H1 (cell line): ENCODE measurements around the gene ZNF644. TPM values are rescaled to one million over a fixed set of nuclear protein-coding genes. Genes with fewer than 3 reads are reported as not detected.

ENCODE experiments used
- CTCF ChIA-PET: fragments of 300-600 bp; sonication (Branson Sonifier 250); formaldehyde crosslinking; loops from one replicate; lab custom pipeline; 2021; ENCODE audit not compliant: partially characterized antibody; lab: Charles Lee
- POLR2A ChIA-PET: fragments of 300-600 bp; sonication (Branson Sonifier 250); formaldehyde crosslinking; loops from one replicate; lab custom pipeline; 2021; ENCODE audit warnings: inconsistent platforms; ENCODE audit not compliant: partially characterized antibody; lab: Charles Lee
- DNase-seq, 2 experiments: peaks; one replicate each; pipeline versions ENCODE4 v3.0.0 to v3.0.0-alpha.2; 2010 to 2022; ENCODE audit warnings: low spot score in 2 of 2, low read depth in 1 of 2, mixed read lengths in 1 of 2
- FAIRE-seq: peaks from 2 replicates; lab custom pipeline; 2011; peaks lifted over from hg19 to GRCh38; lab: Jason Lieb, UNC
- H2AFZ ChIP-seq: 2 replicates; pipeline ENCODE4 v1.8.1; 2012; ENCODE audit warnings: low read length, inconsistent platforms
- H2AK5ac ChIP-seq: 2 replicates; pipeline ENCODE4 v1.6.1; 2013; ENCODE audit warnings: low read depth, low read length
- H2BK120ac ChIP-seq: replicated peaks from 2 replicates; pipeline ENCODE3; 2013; ENCODE audit warnings: low read depth, low read length, inconsistent platforms
- H2BK12ac ChIP-seq: 2 replicates; pipeline ENCODE4 v1.6.1; 2013; ENCODE audit warnings: low read depth, low read length
- H2BK15ac ChIP-seq: 2 replicates; pipeline ENCODE4 v1.6.1; 2013; ENCODE audit warnings: low read length
- H2BK20ac ChIP-seq: 2 replicates; pipeline ENCODE4 v1.6.1; 2013; ENCODE audit warnings: low read length
- H2BK5ac ChIP-seq: 2 replicates; pipeline ENCODE4 v1.6.1; 2013; ENCODE audit warnings: low read depth, low read length
- H3K14ac ChIP-seq: 2 replicates; pipeline ENCODE4 v1.6.1; 2013; ENCODE audit warnings: inconsistent platforms; ENCODE audit not compliant: insufficient read length
- H3K18ac ChIP-seq: 2 replicates; pipeline ENCODE4 v1.6.1; 2013; ENCODE audit warnings: low read length; ENCODE audit errors: extremely low read depth
- H3K23ac ChIP-seq: 2 replicates; pipeline ENCODE4 v1.6.1; 2013; ENCODE audit warnings: inconsistent platforms; ENCODE audit not compliant: insufficient read length
- H3K23me2 ChIP-seq: 2 replicates; pipeline ENCODE4 v1.6.1; 2013; ENCODE audit warnings: low read depth, low read length
- H3K27ac ChIP-seq: 2 replicates; pipeline ENCODE4 v1.6.1; 2011; ENCODE audit warnings: low read depth, low read length, inconsistent platforms
- H3K27me3 ChIP-seq, 4 experiments: replicated peaks in 1 of 4; 1 replicate in 1 of 4; 2 replicates in 3 of 4; pipeline versions ENCODE4 v1.6.1 to v1.8.1; 2011 to 2013; ENCODE audit warnings: low read length in 3 of 4, mild to moderate bottlenecking in 3 of 4, inconsistent platforms in 2 of 4, mixed read lengths in 2 of 4, moderate library complexity in 1 of 4; ENCODE audit not compliant: control insufficient read depth in 3 of 4, insufficient read depth in 3 of 4; ENCODE audit errors: extremely low read depth in 1 of 4
- H3K36me3 ChIP-seq, 4 experiments: 2 replicates each; pipeline versions ENCODE4 v1.6.1 to v1.8.1; 2011 to 2013; ENCODE audit warnings: mild to moderate bottlenecking in 4 of 4, low read length in 3 of 4, moderate library complexity in 2 of 4, control low read depth in 1 of 4, inconsistent platforms in 1 of 4; ENCODE audit not compliant: insufficient read depth in 4 of 4, control insufficient read depth in 2 of 4
- H3K4ac ChIP-seq: replicated peaks from 2 replicates; pipeline ENCODE3; 2013; ENCODE audit warnings: low read length, low read depth, mixed read lengths, inconsistent platforms; ENCODE audit not compliant: insufficient read length
- H3K4me1 ChIP-seq, 4 experiments: replicated peaks in 1 of 4; 1 replicate in 1 of 4; 2 replicates in 3 of 4; pipeline versions ENCODE4 v1.6.1 to v1.8.1; 2011 to 2013; ENCODE audit warnings: low read length in 3 of 4, inconsistent platforms in 2 of 4, mixed read lengths in 1 of 4; ENCODE audit not compliant: insufficient read depth in 4 of 4, control insufficient read depth in 3 of 4
- H3K4me2 ChIP-seq, 2 experiments: 2 replicates each; pipeline versions ENCODE4 v1.6.1 to v1.8.1; 2011 to 2013; ENCODE audit warnings: low read depth in 2 of 2, low read length in 2 of 2, control low read depth in 1 of 2, inconsistent platforms in 1 of 2, mild to moderate bottlenecking in 1 of 2; ENCODE audit not compliant: insufficient read depth in 1 of 2
- H3K4me3 ChIP-seq, 4 experiments: fragments of 200-600, 300-600 bp in 1 of 4; sonication (generic), shearing (Covaris generic), sonication (Bioruptor Twin) in 1 of 4; 2 replicates each; pipeline versions ENCODE4 v1.5.1 to v1.8.1; 2011 to 2016; ENCODE audit warnings: low read length in 4 of 4, low read depth in 3 of 4, control low read depth in 2 of 4, inconsistent platforms in 2 of 4, mild to moderate bottlenecking in 2 of 4, mixed read lengths in 1 of 4, moderate library complexity in 1 of 4; ENCODE audit not compliant: insufficient read depth in 2 of 4; ENCODE audit errors: extremely low read depth in 1 of 4
- H3K56ac ChIP-seq: replicated peaks from 2 replicates; pipeline ENCODE3; 2013; ENCODE audit warnings: low read depth, mild to moderate bottlenecking, mixed read lengths, low read length, inconsistent platforms; ENCODE audit not compliant: insufficient read length
- H3K79me1 ChIP-seq: 2 replicates; pipeline ENCODE4 v1.6.1; 2013; ENCODE audit warnings: low read depth, low read length, control low read depth
- H3K79me2 ChIP-seq, 2 experiments: 2 replicates each; pipeline versions ENCODE4 v1.6.1 to v1.8.1; 2012 to 2013; ENCODE audit warnings: low read length in 2 of 2, mild to moderate bottlenecking in 2 of 2, inconsistent platforms in 1 of 2; ENCODE audit not compliant: insufficient read depth in 2 of 2, control insufficient read depth in 1 of 2
- H3K9ac ChIP-seq, 4 experiments: replicated peaks in 1 of 4; 1 replicate in 1 of 4; 2 replicates in 3 of 4; pipeline versions ENCODE4 v1.6.1 to v1.8.1; 2011 to 2013; ENCODE audit warnings: low read depth in 3 of 4, low read length in 3 of 4, control low read depth in 2 of 4, mild to moderate bottlenecking in 2 of 4, moderate library complexity in 2 of 4, inconsistent platforms in 1 of 4; ENCODE audit errors: extremely low read depth in 1 of 4
- H3K9me3 ChIP-seq, 2 experiments: 2 replicates each; pipeline versions ENCODE4 v1.6.1 to v1.8.1; 2012 to 2013; ENCODE audit warnings: mild to moderate bottlenecking in 2 of 2, moderate library complexity in 2 of 2, control low read depth in 1 of 2, inconsistent platforms in 1 of 2, low read depth in 1 of 2, low read length in 1 of 2, mixed read lengths in 1 of 2; ENCODE audit not compliant: insufficient read depth in 2 of 2
- H4K20me1 ChIP-seq, 2 experiments: replicated peaks in 1 of 2; 2 replicates each; pipeline versions ENCODE3 to v1.8.1; 2011 to 2013; ENCODE audit warnings: inconsistent platforms in 2 of 2, low read length in 2 of 2, mild to moderate bottlenecking in 1 of 2; ENCODE audit not compliant: insufficient read depth in 2 of 2, control insufficient read depth in 1 of 2
- H4K5ac ChIP-seq: 2 replicates; pipeline ENCODE4 v1.6.1; 2013; ENCODE audit warnings: low read length, low read depth, mixed read lengths, inconsistent platforms; ENCODE audit not compliant: insufficient read length
- H4K8ac ChIP-seq: 2 replicates; pipeline ENCODE4 v1.8.0; 2013; ENCODE audit warnings: mild to moderate bottlenecking, moderate library complexity, low read length, inconsistent platforms; ENCODE audit not compliant: insufficient read depth; ENCODE audit errors: extremely low read depth
- H4K91ac ChIP-seq: replicated peaks from 2 replicates; pipeline ENCODE3; 2013; ENCODE audit warnings: low read length, mixed read lengths, inconsistent platforms; ENCODE audit not compliant: insufficient read length
- GABPA ChIP-seq: IDR thresholded peaks from 2 replicates; pipeline ENCODE4 v1.6.1; 2011; ENCODE audit warnings: mild to moderate bottlenecking, low read length, moderate library complexity, borderline replicate concordance; ENCODE audit not compliant: insufficient read depth
- JUND ChIP-seq: IDR thresholded peaks from 2 replicates; pipeline ENCODE4 v1.6.1; 2011; ENCODE audit warnings: mild to moderate bottlenecking, improper control_type of control experiment, low read length
- KDM5A ChIP-seq: fragments of 200-600 bp; IDR thresholded peaks from 2 replicates; pipeline ENCODE4 v1.7.1; 2012; ENCODE audit warnings: mild to moderate bottlenecking, low read length, inconsistent platforms, mixed read lengths
- SIN3A ChIP-seq, 2 experiments: IDR thresholded peaks in 1 of 2; conservative IDR thresholded peaks in 1 of 2; 2 replicates each; pipeline ENCODE4 v1.6.1; 2011 to 2012; ENCODE audit warnings: low read length in 2 of 2, improper control_type of control experiment in 1 of 2, low read depth in 1 of 2, mild to moderate bottlenecking in 1 of 2
- SP1 ChIP-seq: IDR thresholded peaks from 2 replicates; pipeline ENCODE4 v1.6.1; 2011; ENCODE audit warnings: low read depth, low read length
- TAF1 ChIP-seq: IDR thresholded peaks from 2 replicates; pipeline ENCODE4 v1.6.1; 2011; ENCODE audit warnings: mild to moderate bottlenecking, low read depth, low read length
- WGBS, 2 experiments: shearing (Covaris generic) in 1 of 2; methylation state at CpG; one replicate each; pipeline versions ENCODE4 v1.1.6 to v1.1.7; 2013 to 2015; ENCODE audit warnings: low lambda C conversion rate in 2 of 2, mixed read lengths in 2 of 2, inconsistent platforms in 1 of 2, low coverage in 1 of 2, missing lambda C conversion rate in 1 of 2; ENCODE audit not compliant: insufficient replicate concordance in 2 of 2, insufficient coverage in 1 of 2, insufficient read length in 1 of 2; ENCODE audit errors: extremely low coverage in 1 of 2, missing lambda C conversion rate in 1 of 2; 5-methylcytosine and 5-hydroxymethylcytosine counted together
- polyA plus RNA-seq, 7 experiments: library from polyadenylated mRNA; depleted of rRNA in 3 of 7; stranded (reverse) in 5 of 7; unstranded in 2 of 7; fragments of >200 nt in 5 of 7; fragments of 200-250 nt in 2 of 7; gene quantifications; 1 replicate in 5 of 7; 2 replicates in 1 of 7; 4 replicates in 1 of 7; pipeline versions ENCODE4 v1.2.1 to v1.2.3, GENCODE V29; 2011 to 2013; ENCODE audit warnings: missing spikeins in 2 of 7, mixed read lengths in 2 of 7
- total RNA-seq: library from RNA; stranded (reverse); fragmentation: NEBNext Ultra II Directional; extraction: Animal tissue kit (Norgen Biotek cat#: 25700); gene quantifications from 2 replicates; pipeline ENCODE4 v1.2.1, GENCODE V29; 2021
- TF ChIP-seq, protein P1 (sequence below): IDR thresholded peaks from 2 replicates; pipeline ENCODE4 v1.6.1; 2011; ENCODE audit warnings: low read length, improper control_type of control experiment

ZNF644 gene
- total and polyA plus RNA-seq, 2 of the 8 experiments (the other 6 are each of a cell fraction or from before 2014, with no cell fraction given): 14.5 to 93.5 TPM

DNA sequence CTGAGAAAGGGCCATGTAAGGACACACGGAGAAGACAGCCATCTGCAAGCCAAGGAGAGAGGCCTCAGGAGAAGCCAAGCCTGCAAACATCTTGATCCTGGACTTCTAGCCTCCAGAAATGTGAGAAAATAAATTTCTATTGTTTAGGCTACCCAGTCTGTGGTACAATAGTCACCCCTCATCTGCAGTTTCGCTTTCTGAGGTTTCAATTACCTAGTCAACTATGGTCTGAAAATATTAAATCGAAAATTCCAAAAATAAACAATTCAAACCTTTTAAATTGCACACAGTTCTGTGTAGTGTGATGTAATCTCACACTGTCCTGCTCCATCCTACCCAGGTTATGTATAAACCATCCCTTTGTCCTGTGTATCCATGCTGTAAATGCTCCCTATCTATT, 52.6 kb downstream of the ZNF644 start:
- Histone ChIP-seq H2BK20ac (no peak overlapping the region), H3K23me2 (no peaks in the 10 kb centered on the region), H2AK5ac (no peak overlapping the region), H2BK12ac (no peak overlapping the region), H3K9me3 (no peaks in the 10 kb centered on the region), H3K4me3 (no peak overlapping the region), H3K56ac (no peak overlapping the region), H2BK5ac (no peak overlapping the region), H3K79me1 (no peaks in the 10 kb centered on the region), H3K14ac (no peak overlapping the region), H4K8ac (no peak overlapping the region), H4K5ac (no peak overlapping the region), H3K4me2 (no peak overlapping the region), H2BK15ac (no peak overlapping the region), H3K79me2 (peaks cover 0 to 85% of the 10 kb centered on the region in 2 experiments; a peak in 3 of 4 replicates), H3K36me3 (peaks cover 0 to 10% (median 0%) of the 10 kb centered on the region in 4 experiments; a peak in 3 of 8 replicates), H3K18ac (no peak overlapping the region), H3K4ac (no peak overlapping the region), H3K23ac (no peak overlapping the region), H2AFZ (no peak overlapping the region), H3K9ac (no peak overlapping the region), H2BK120ac (no peak overlapping the region), H3K27me3 (no peaks in the 10 kb centered on the region), H3K27ac (no peak overlapping the region), H4K20me1 (peaks cover 1 to 2% of the 10 kb centered on the region in 2 experiments), H3K4me1 (peaks cover 2 to 6% (median 6%) of the 10 kb centered on the region in 4 experiments; a peak in 6 of 7 replicates), H4K91ac (no peak overlapping the region)
- FAIRE-seq (no peak), DNase-seq (no peak)
- ChIA-PET POLR2A (no interaction called here), CTCF (no interaction called here)
- WGBS, 2 experiments: 93% methylated on average over 3 of the region's 3 CpGs; no CpG with 5 or more reads in 1 of the 2 experiments
- TF ChIP-seq GABPA: no peak
- no peak for TF ChIP-seq KDM5A
- TF ChIP-seq JUND: no peak
- TF ChIP-seq SP1: no peak
- TF ChIP-seq SIN3A (conservative IDR thresholded peaks at IDR 0.05 in 1 of 2, IDR thresholded peaks at IDR 0.05 in 1 of 2; ENCODE audit: low read depth in 1 of 2, low read length in 2 of 2): no peak
- no peak for TF ChIP-seq TAF1
- TF ChIP-seq, protein P1, sequence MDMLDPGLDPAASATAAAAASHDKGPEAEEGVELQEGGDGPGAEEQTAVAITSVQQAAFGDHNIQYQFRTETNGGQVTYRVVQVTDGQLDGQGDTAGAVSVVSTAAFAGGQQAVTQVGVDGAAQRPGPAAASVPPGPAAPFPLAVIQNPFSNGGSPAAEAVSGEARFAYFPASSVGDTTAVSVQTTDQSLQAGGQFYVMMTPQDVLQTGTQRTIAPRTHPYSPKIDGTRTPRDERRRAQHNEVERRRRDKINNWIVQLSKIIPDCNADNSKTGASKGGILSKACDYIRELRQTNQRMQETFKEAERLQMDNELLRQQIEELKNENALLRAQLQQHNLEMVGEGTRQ: no peak
